A549 (cell line): Measurements from ENCODE around the gene ZNF831. TPM values are rescaled to one million over a fixed set of nuclear protein-coding genes. Genes with fewer than 3 reads are reported as not detected.

Source experiments
- ATAC-seq, 2 experiments: fragments of 200-7000 bp in 1 of 2; fragments of >200 bp in 1 of 2; cut with Nextera tagmentation in 1 of 2; cut with Tn5 transposase in 1 of 2; 3 replicates each; pipeline versions ENCODE4 v1.8.0 to v1.9.1; 2018 to 2020; ENCODE audit warnings: mild to moderate bottlenecking in 1 of 2, moderate library complexity in 1 of 2
- CTCF ChIA-PET: fragments of 300-600 bp; sonication (Branson Sonifier 250); formaldehyde crosslinking; extraction: SDS; loops from one replicate; lab custom pipeline; 2021; ENCODE audit warnings: antibody characterized with exemption, inconsistent platforms; lab: Yijun Ruan, JAX
- POLR2A ChIA-PET: fragments of 350-600 bp; formaldehyde crosslinking; extraction: SDS; loops from one replicate; lab custom pipeline; 2021; ENCODE audit warnings: antibody characterized with exemption, inconsistent platforms; lab: Yijun Ruan, JAX
- DNase-seq, 2 experiments: peaks; one replicate each; pipeline versions ENCODE4 v3.0.0 to v3.0.0-alpha.2; 2011 to 2016; ENCODE audit warnings: low read depth in 1 of 2, low spot score in 1 of 2
- FAIRE-seq: peaks from 2 replicates; lab custom pipeline; 2011; peaks lifted over from hg19 to GRCh38; lab: Jason Lieb, UNC
- H3K27ac ChIP-seq, 2 experiments: fragments of >200 bp; sonication (Bioruptor Twin); formaldehyde crosslinking; 3 replicates each; pipeline ENCODE4 v1.5.1; 2016 to 2017
- H3K4me1 ChIP-seq: fragments of >200 bp; sonication (Bioruptor Twin); formaldehyde crosslinking; 3 replicates; pipeline ENCODE4 v1.6.1; 2016
- H3K4me2 ChIP-seq: fragments of >200 bp; sonication (Bioruptor Twin); formaldehyde crosslinking; 3 replicates; pipeline ENCODE4 v1.6.1; 2016
- H3K4me3 ChIP-seq: fragments of >200 bp; sonication (Bioruptor Twin); formaldehyde crosslinking; 3 replicates; pipeline ENCODE4 v1.5.1; 2016
- H3K9me3 ChIP-seq: fragments of >200 bp; sonication (Bioruptor Twin); formaldehyde crosslinking; 3 replicates; pipeline ENCODE4 v1.6.1; 2016
- CBX2 ChIP-seq: fragments of 200-600 bp; sonication (generic); IDR thresholded peaks from 2 replicates; pipeline ENCODE4 v1.6.1; 2016; ENCODE audit warnings: low read depth, mild to moderate bottlenecking, borderline replicate concordance
- CEBPB ChIP-seq, 2 experiments: fragments of >200 bp in 1 of 2; sonication (Bioruptor Twin) in 1 of 2; formaldehyde crosslinking in 1 of 2; IDR thresholded peaks; 2 replicates each; pipeline ENCODE4 v1.6.1; 2012 to 2016
- CHD2 ChIP-seq: fragments of 150-350 bp; IDR thresholded peaks from 2 replicates; pipeline ENCODE4 v1.6.1; 2014; ENCODE audit warnings: low read length; ENCODE audit not compliant: partially characterized antibody
- ELK1 ChIP-seq: fragments of 150-350 bp; IDR thresholded peaks from 2 replicates; pipeline ENCODE4 v1.6.1; 2014; ENCODE audit warnings: low read depth, mild to moderate bottlenecking, low read length
- ESRRA ChIP-seq: fragments of 150-350 bp; IDR thresholded peaks from 2 replicates; pipeline ENCODE4 v1.6.1; 2014; ENCODE audit warnings: mild to moderate bottlenecking, low read length, borderline replicate concordance
- HMGXB4 ChIP-seq: fragments of 250-450 bp; sonication (Bioruptor Pico); IDR thresholded peaks from 2 replicates; pipeline ENCODE4 v1.5.0; 2021; ENCODE audit warnings: mild to moderate bottlenecking, moderate library complexity, borderline replicate concordance
- HOXA7 ChIP-seq: fragments of 250-450 bp; sonication (Bioruptor Pico); IDR thresholded peaks from 2 replicates; pipeline ENCODE4 v1.5.0; 2020; ENCODE audit warnings: mild to moderate bottlenecking, moderate library complexity
- HOXB5 ChIP-seq: fragments of 250-450 bp; sonication (Bioruptor Pico); IDR thresholded peaks from 2 replicates; pipeline ENCODE4 v1.5.0; 2020; ENCODE audit warnings: mild to moderate bottlenecking, moderate library complexity
- MAZ ChIP-seq: fragments of 150-350 bp; IDR thresholded peaks from 2 replicates; pipeline ENCODE4 v1.6.1; 2014; ENCODE audit warnings: antibody characterized with exemption, low read depth, low read length, borderline replicate concordance
- POLR2AphosphoS2 ChIP-seq: conservative IDR thresholded peaks from 2 replicates; pipeline ENCODE4 v1.6.1; 2012; ENCODE audit warnings: low read length, improper control_type of control experiment, inconsistent platforms
- RCOR1 ChIP-seq: fragments of 150-350 bp; IDR thresholded peaks from 2 replicates; pipeline ENCODE4 v1.6.1; 2014; ENCODE audit warnings: antibody characterized with exemption, low read length, low read depth
- RNF2 ChIP-seq: fragments of 200-600 bp; sonication (generic); IDR thresholded peaks from 2 replicates; pipeline ENCODE4 v1.6.1; 2016; ENCODE audit warnings: low read depth, mild to moderate bottlenecking, antibody characterized with exemption, moderate library complexity, borderline replicate concordance
- SMC3 ChIP-seq: fragments of >200 bp; sonication (Bioruptor Twin); formaldehyde crosslinking; IDR thresholded peaks from 3 replicates; pipeline ENCODE4 v1.6.1; 2018; ENCODE audit warnings: inconsistent platforms
- TFCP2L1 ChIP-seq: fragments of 250-450 bp; sonication (Bioruptor Pico); IDR thresholded peaks from 2 replicates; pipeline ENCODE4 v1.5.0; 2021; ENCODE audit warnings: mild to moderate bottlenecking
- ZC3H11A ChIP-seq: fragments of 450-650 bp; IDR thresholded peaks from 2 replicates; pipeline ENCODE4 v1.6.1; 2014; ENCODE audit warnings: antibody characterized with exemption, mild to moderate bottlenecking
- ZSCAN20 ChIP-seq: fragments of 250-450 bp; sonication (Bioruptor Pico); IDR thresholded peaks from 2 replicates; pipeline ENCODE4 v1.8.0; 2022; ENCODE audit warnings: mild to moderate bottlenecking, moderate library complexity
- WGBS: methylation state at CpG from one replicate; pipeline ENCODE4 v1.1.6; 2017; ENCODE audit errors: missing lambda C conversion rate; 5-methylcytosine and 5-hydroxymethylcytosine counted together
- polyA plus RNA-seq, 4 experiments: library from polyadenylated mRNA; depleted of rRNA in 3 of 4; stranded (reverse); fragments of >200 nt; fragmentation: RNase III in 1 of 4; extraction: RNeasy Plus Mini Kit Qiagen cat#74134 plus additional on column Dnase treatment in 1 of 4; gene quantifications; 2 replicates in 3 of 4; 3 replicates in 1 of 4; pipeline ENCODE4 v1.2.3, GENCODE V29; 2011 to 2017
- TF ChIP-seq, protein P1 (sequence below): fragments of >200 bp; sonication (Bioruptor Twin); formaldehyde crosslinking; IDR thresholded peaks from 3 replicates; pipeline ENCODE4 v1.5.1; 2016

ZNF831 gene
- polyA plus RNA-seq, 2 of the 4 experiments (the other 2 are of a cell fraction), result not detected

- no peaks in the 10 kb centered on the region for H3K4me1 ChIP-seq
- H3K27ac ChIP-seq, result no peak overlapping the region
- WGBS, result 4% methylated on average over 10 of the region's 10 CpGs
- no peak overlapping the region for H3K4me3 ChIP-seq
- no peak overlapping the region for H3K4me2 ChIP-seq
- FAIRE-seq (no peak), ATAC-seq (no peak; a peak in 1 of 6 replicates)
- no peaks in the 10 kb centered on the region for H3K9me3 ChIP-seq
- POLR2A ChIA-PET, result no interaction called here
- CTCF ChIA-PET, result interaction anchor here (0.6 kb wide), 1 partner anchor 403 kb away, joined by 3 read pairs; no protein-coding TSS in a partner anchor
- TF ChIP-seq CHD2, result no peak
- TF ChIP-seq MAZ, result no peak
- no peak for TF ChIP-seq RCOR1
- TF ChIP-seq HMGXB4, result no peak
- TF ChIP-seq POLR2AphosphoS2, result no peak
- no peak for TF ChIP-seq ELK1
- no peak for TF ChIP-seq HOXA7 (CRISPR knock-in tag)
- TF ChIP-seq SMC3, result no peak
- TF ChIP-seq TFCP2L1, result no peak
- no peak for TF ChIP-seq CBX2
- TF ChIP-seq RNF2, result no peak; the same call in 1 of the 2 replicates
- TF ChIP-seq ESRRA, result no peak
- TF ChIP-seq, protein P1, sequence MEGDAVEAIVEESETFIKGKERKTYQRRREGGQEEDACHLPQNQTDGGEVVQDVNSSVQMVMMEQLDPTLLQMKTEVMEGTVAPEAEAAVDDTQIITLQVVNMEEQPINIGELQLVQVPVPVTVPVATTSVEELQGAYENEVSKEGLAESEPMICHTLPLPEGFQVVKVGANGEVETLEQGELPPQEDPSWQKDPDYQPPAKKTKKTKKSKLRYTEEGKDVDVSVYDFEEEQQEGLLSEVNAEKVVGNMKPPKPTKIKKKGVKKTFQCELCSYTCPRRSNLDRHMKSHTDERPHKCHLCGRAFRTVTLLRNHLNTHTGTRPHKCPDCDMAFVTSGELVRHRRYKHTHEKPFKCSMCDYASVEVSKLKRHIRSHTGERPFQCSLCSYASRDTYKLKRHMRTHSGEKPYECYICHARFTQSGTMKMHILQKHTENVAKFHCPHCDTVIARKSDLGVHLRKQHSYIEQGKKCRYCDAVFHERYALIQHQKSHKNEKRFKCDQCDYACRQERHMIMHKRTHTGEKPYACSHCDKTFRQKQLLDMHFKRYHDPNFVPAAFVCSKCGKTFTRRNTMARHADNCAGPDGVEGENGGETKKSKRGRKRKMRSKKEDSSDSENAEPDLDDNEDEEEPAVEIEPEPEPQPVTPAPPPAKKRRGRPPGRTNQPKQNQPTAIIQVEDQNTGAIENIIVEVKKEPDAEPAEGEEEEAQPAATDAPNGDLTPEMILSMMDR, result no peak
- TF ChIP-seq, all 56 proteins: peak for 0
- no peak for DNase-seq
Observed at GRCh38 chr20:59242714-59243626, 79.3 kb downstream of the ZNF831 start.

DNA sequence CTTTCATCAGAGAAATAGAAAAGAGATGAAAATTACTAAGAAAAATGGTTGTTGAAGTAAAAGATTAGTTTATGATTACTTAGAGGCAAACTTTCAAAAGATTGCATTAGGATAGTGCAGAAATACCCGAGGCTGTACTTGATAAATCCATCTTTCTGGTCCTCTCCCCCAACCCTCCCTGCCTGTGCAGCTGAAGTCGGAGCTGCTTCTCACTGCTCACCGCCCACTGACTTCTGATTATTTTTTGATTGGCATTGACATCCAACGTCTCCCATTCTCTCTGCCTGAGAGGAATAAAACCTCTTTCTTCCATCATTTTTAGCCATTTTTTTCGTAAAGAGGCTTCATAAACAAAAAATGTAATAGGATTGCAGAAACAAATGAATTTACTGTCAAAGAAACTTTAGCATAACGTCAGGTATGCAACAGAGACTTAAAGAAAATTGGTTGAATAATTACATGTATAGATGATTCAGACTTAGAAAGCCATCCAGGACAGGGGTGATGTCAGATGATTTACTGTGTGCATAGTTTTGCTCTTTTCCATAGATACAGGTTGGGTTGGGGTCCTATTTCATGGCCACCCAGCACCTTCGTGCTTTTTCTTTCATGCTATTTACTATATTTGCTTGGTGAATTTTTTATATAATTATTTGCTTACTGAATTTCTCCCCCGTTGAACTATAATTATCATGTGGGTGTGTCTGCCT is 83.2 kb downstream of the ZNF831 start:
- TF ChIP-seq CEBPB (IDR thresholded peaks at IDR 0.05) (no peak), HOXB5 (CRISPR knock-in tag) (no peak), ZC3H11A (no peak), ZSCAN20 (CRISPR knock-in tag) (no peak), RCOR1 (no peak)
- TF ChIP-seq, protein P1, result no peak
- TF ChIP-seq, all 56 proteins: peak for 0
- CTCF ChIA-PET, result interaction anchor here (1.1 kb wide), 1 partner anchor 25 kb away, joined by 3 read pairs; no protein-coding TSS in a partner anchor
- 24% methylated on average over 8 of the region's 8 CpGs for WGBS
- no peak for FAIRE-seq
- no peak for ATAC-seq
- Histone ChIP-seq H3K27ac (no peak overlapping the region), H3K4me2 (no peak overlapping the region), H3K4me1 (no peaks in the 10 kb centered on the region), H3K4me3 (no peak overlapping the region), H3K9me3 (peaks cover 23% of the 10 kb centered on the region)
- DNase-seq, result no peak
- POLR2A ChIA-PET, result no interaction called here
